Motor neuron (in vitro differentiated cells): ENCODE results near the gene ZBTB26. TPM values are rescaled to one million over a fixed set of nuclear protein-coding genes. Genes with fewer than 3 reads are reported as not detected.

ENCODE experiments used
- total RNA-seq, 8 experiments: library from RNA; unstranded; fragments of 300-600 nt; gene quantifications; 2 replicates each; pipeline versions ENCODE4 v1.2.3 to v1.2.4, GENCODE V29; 2022

Gene ZBTB26
- total RNA-seq, 8 experiments from 2014 or later, result 3.0 to 14.2 (median 9.2) TPM

Other genes starting within 250 kb of the ZBTB26 start
- gene OR1L4, start 207.5 kb downstream of the ZBTB26 start, total RNA-seq, result under 1 TPM in 6 of 8 experiments, not detected in 2; 0.21 to 0.97 (median 0.54) TPM
- gene OR1L6, start 189.2 kb downstream of the ZBTB26 start, total RNA-seq, result under 1 TPM in 3 of 8 experiments, not detected in 5; 0.21 to 0.33 (median 0.23) TPM
- under 1 TPM in 2 of 8 experiments, not detected in 6; 0.25 to 0.52 TPM for gene OR5C1, start 142.6 kb downstream of the ZBTB26 start, total RNA-seq
- 1 to 10 TPM in 2 of 8 experiments, under 1 TPM in 3, not detected in 3; 0.27 to 1.5 (median 0.54) TPM for gene OR1K1, start 131.4 kb downstream of the ZBTB26 start, total RNA-seq
- 10 to 100 TPM; 19.8 to 26.0 (median 21.3) TPM for gene PDCL, start 102.9 kb downstream of the ZBTB26 start, total RNA-seq
- 10 to 100 TPM; 31.6 to 65.3 (median 44.8) TPM for gene RC3H2, start 26.2 kb downstream of the ZBTB26 start, total RNA-seq
- gene ZBTB6, start 18.2 kb downstream of the ZBTB26 start, total RNA-seq, result 10 to 100 TPM in 6 of 8 experiments, 1 to 10 TPM in 2; 9.2 to 16.9 (median 14.0) TPM
- gene RABGAP1, start 9.5 kb upstream of the ZBTB26 start, total RNA-seq, result 10 to 100 TPM; 13.0 to 69.2 (median 37.4) TPM
- gene GPR21, start 102.2 kb upstream of the ZBTB26 start, total RNA-seq, result 1 to 10 TPM in 3 of 8 experiments, under 1 TPM in 5; 0.27 to 2.7 (median 0.63) TPM